Duodenal mucosa (tissue), 2 donors: ENCODE measurements around the gene PARP8.

ENCODE experiments used
- H3K27ac ChIP-seq: one replicate; pipeline ENCODE4 v1.7.0; 2013; ENCODE audit warnings: low read depth, low read length
- H3K27me3 ChIP-seq, 2 donors: one replicate each; pipeline ENCODE4 v1.7.0; 2013; ENCODE audit warnings: low read length in 2 of 2, control low read depth in 1 of 2; ENCODE audit not compliant: insufficient read depth in 2 of 2, control insufficient read depth in 1 of 2
- H3K36me3 ChIP-seq, 2 donors: one replicate each; pipeline ENCODE4 v1.7.0; 2013; ENCODE audit warnings: low read length in 2 of 2, control low read depth in 1 of 2; ENCODE audit not compliant: insufficient read depth in 2 of 2, control insufficient read depth in 1 of 2
- H3K4me1 ChIP-seq, 2 donors: one replicate each; pipeline ENCODE4 v1.7.0; 2013; ENCODE audit warnings: low read length in 2 of 2, control low read depth in 1 of 2; ENCODE audit not compliant: insufficient read depth in 2 of 2, control insufficient read depth in 1 of 2
- H3K4me3 ChIP-seq, 2 donors: one replicate each; pipeline ENCODE4 v1.7.0; 2013; ENCODE audit warnings: low read length in 2 of 2, low read depth in 1 of 2
- H3K9ac ChIP-seq, 2 donors: one replicate each; pipeline ENCODE4 v1.7.0; 2013; ENCODE audit warnings: low read length in 2 of 2, low read depth in 1 of 2
- H3K9me3 ChIP-seq, 2 donors: one replicate each; pipeline ENCODE4 v1.7.0; 2013; ENCODE audit warnings: low read length in 2 of 2, control low read depth in 1 of 2; ENCODE audit not compliant: control insufficient read depth in 1 of 2

Gene PARP8

DNA sequence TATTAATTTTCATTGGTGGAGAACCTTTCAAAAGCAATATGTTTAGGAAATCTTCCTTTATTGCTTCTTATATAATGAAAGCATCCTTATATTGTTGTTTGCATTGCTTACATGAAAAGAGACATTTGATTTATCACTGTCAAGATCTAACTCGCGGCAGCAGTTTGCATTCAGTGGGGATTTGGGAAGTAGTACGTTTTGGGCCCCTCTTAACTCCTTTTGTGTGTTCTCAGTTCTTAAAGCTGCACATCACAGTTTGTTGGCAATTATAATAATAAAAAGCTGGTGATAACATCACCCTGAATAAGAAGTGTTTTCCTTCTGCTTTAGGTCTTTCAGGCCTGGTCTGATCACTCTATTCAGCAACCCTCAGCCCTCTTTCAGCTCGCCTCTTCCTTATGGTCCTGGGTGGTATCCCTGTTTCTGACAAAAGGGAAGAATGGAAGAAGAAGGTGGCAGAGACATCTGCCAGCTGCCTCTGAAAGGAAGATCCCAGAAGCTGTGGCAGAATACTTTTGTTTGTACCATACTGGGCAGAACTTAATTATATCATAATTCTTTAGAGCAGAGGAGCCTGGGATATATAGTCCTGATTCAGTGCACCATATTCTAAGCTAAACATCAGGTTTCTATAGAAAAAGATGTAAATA is 53.7 kb downstream of the PARP8 start:
- Histone ChIP-seq H3K9ac (no peak overlapping the region), H3K4me3 (no peak overlapping the region), H3K4me1 (peaks cover 17 to 21% of the 10 kb centered on the region in 2 donors), H3K9me3 (no peaks in the 10 kb centered on the region), H3K27ac (no peak overlapping the region), H3K36me3 (no peaks in the 10 kb centered on the region), H3K27me3 (no peaks in the 10 kb centered on the region)

DNA sequence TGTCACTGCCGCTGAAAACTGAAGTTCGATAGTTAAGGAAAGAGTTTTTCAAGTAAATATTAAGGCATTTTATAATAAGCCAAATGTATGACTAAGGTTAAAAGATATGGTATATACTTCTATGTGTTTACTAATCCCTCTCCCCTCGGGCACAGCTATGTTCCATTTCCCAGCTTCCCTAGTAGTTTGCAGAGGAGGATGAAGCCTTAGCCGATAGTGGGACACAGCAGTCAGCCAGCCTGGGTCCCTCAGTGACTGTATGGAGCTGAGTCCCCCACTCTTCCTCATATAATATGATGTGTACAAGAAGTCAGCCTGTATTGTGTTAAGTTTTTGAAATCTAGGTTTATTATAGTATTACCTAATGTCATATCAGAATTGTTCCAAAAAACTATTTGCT is 55.8 kb downstream of the PARP8 start:
- H3K27ac ChIP-seq, result no peak overlapping the region
- no peak overlapping the region for H3K4me3 ChIP-seq
- no peak overlapping the region for H3K9ac ChIP-seq
- H3K9me3 ChIP-seq, result no peaks in the 10 kb centered on the region
- H3K36me3 ChIP-seq, result no peaks in the 10 kb centered on the region
- no peaks in the 10 kb centered on the region for H3K27me3 ChIP-seq
- H3K4me1 ChIP-seq, result peaks cover 13 to 19% of the 10 kb centered on the region in 2 donors

DNA sequence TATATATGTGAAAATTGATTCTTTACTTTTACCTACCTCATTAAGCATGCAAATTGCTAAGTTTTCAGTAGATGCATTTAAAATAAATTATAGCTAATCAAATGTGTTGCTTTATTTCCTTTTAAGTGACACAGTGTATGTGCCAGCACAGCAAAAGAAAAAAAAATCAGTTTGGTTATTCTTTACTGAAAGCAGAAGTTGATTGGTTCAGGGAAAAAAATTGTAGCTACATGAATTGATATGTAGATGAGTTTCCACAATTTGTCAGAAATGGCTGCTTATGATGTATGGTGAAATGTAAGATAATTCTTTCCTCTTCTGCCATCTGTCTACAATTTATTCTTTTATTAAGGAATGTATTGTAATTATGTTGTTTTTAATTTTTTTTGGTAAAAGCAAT is 57.8 kb downstream of the PARP8 start:
- Histone ChIP-seq H3K4me3 (no peak overlapping the region), H3K36me3 (no peaks in the 10 kb centered on the region), H3K9me3 (no peaks in the 10 kb centered on the region), H3K27ac (no peak overlapping the region), H3K4me1 (peaks cover 12 to 18% of the 10 kb centered on the region in 2 donors), H3K9ac (no peak overlapping the region), H3K27me3 (no peaks in the 10 kb centered on the region)

DNA sequence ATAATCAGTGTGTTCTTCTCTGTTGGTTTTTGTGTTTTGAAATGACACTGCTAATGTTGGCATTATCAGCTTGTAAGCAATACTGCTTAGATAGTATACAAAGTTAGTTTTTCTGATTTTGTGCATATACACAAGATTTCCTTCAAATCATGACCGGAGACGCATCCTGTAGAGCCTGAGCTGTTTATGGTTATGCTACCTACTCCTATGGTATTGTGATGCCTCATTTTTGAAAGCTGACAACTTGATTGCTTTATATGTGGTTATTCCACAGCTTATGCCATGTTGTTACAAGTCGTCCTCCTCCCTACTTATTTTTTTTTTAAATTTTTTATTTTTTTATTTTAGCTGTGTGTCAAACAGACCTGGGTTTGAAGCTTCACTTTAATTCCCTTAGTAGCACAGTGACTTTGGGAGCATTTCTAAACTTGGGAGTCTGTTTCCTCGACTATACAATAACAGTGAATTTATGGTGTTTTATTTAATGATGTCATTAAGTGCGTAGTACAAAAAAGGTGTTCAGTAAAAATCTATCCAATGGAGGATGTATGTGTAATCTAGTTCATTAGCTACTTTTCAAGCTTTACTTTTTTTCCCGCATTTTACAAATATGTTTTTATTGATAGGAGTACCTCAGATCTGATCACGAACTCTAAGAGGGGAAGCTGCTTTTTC is 59.5 kb downstream of the PARP8 start:
- H3K27me3 ChIP-seq, result no peaks in the 10 kb centered on the region
- no peak overlapping the region for H3K27ac ChIP-seq
- H3K36me3 ChIP-seq, result no peaks in the 10 kb centered on the region
- H3K9ac ChIP-seq, result no peak overlapping the region
- H3K4me1 ChIP-seq, result peaks cover 12 to 17% of the 10 kb centered on the region in 2 donors
- H3K4me3 ChIP-seq, result no peak overlapping the region
- no peaks in the 10 kb centered on the region for H3K9me3 ChIP-seq

GRCh38 chr5:50726475-50727148 is 60.2 kb downstream of the PARP8 start:
- Histone ChIP-seq H3K4me3 (no peak overlapping the region), H3K4me1 (peaks cover 12 to 17% of the 10 kb centered on the region in 2 donors), H3K9me3 (no peaks in the 10 kb centered on the region), H3K27me3 (no peaks in the 10 kb centered on the region), H3K27ac (no peak overlapping the region), H3K36me3 (no peaks in the 10 kb centered on the region), H3K9ac (no peak overlapping the region)

DNA sequence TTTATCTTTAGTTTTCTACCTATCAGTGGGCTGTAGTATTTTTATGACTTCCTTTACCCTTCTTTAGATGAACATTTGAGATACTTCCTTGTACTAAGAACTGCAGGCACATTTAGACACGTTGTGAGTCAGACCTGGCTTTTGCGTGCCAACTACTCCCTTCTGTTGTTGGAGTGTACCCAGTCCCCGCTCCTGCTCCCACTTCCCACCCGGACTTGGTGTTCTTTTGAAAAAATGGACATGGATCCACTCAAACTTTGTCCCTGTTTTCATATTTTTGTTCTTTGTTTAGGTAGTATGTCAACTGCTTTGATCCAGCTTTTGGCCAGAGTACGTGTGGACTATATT is 60.7 kb downstream of the PARP8 start:
- no peak overlapping the region for H3K9ac ChIP-seq
- peaks cover 12 to 17% of the 10 kb centered on the region in 2 donors for H3K4me1 ChIP-seq
- no peak overlapping the region for H3K4me3 ChIP-seq
- H3K9me3 ChIP-seq, result no peaks in the 10 kb centered on the region
- H3K27me3 ChIP-seq, result no peaks in the 10 kb centered on the region
- H3K36me3 ChIP-seq, result no peaks in the 10 kb centered on the region
- no peak overlapping the region for H3K27ac ChIP-seq

DNA sequence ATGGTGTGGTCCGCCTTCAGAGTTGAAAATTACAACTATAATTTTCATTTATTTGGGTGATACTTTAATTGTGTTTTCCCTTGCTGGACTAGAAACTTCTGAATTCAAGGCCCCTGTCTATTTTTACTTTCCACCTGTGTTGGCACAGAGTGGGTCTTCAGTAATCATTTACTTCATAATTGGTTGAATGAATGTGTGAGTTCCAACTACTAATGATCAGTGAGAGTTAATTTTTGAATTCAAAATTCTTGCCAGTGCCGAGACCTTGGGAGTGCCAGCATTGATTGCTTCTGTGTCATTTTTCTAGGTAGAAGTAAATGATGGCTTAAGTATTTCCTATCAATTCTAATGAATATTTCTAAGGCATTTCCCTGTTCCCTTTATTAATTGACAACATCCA is 61.4 kb downstream of the PARP8 start:
- no peaks in the 10 kb centered on the region for H3K9me3 ChIP-seq
- no peaks in the 10 kb centered on the region for H3K27me3 ChIP-seq
- no peak overlapping the region for H3K9ac ChIP-seq
- no peaks in the 10 kb centered on the region for H3K36me3 ChIP-seq
- H3K4me3 ChIP-seq, result no peak overlapping the region
- H3K27ac ChIP-seq, result no peak overlapping the region
- peaks cover 12 to 17% of the 10 kb centered on the region in 2 donors for H3K4me1 ChIP-seq

DNA sequence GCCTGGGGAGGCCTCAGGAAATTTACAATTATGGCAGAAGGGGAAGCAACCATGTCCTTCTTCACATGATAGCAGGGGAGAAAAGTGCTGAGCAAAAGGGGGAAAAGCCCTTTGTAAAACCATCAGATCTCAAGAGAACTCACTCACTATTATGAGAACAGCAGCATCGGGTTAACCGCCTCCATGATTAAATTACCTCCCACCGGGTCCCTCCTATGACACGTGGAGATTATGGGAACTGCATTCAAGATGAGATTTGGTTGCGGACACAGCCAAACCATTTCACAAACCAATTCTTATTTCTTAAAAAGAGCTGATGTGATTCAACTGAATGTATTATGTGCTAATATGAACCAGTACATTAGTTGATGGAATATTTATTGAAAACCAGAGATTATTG is 63.9 kb downstream of the PARP8 start:
- no peaks in the 10 kb centered on the region for H3K27me3 ChIP-seq
- peaks cover 12 to 17% of the 10 kb centered on the region in 2 donors for H3K4me1 ChIP-seq
- no peak overlapping the region for H3K9ac ChIP-seq
- no peaks in the 10 kb centered on the region for H3K36me3 ChIP-seq
- no peaks in the 10 kb centered on the region for H3K9me3 ChIP-seq
- H3K27ac ChIP-seq, result no peak overlapping the region
- H3K4me3 ChIP-seq, result no peak overlapping the region

GRCh38 chr5:50730841-50731240 is 64.4 kb downstream of the PARP8 start:
- Histone ChIP-seq H3K36me3 (no peaks in the 10 kb centered on the region), H3K27me3 (no peaks in the 10 kb centered on the region), H3K4me3 (no peak overlapping the region), H3K9me3 (no peaks in the 10 kb centered on the region), H3K9ac (no peak overlapping the region), H3K4me1 (peaks cover 12 to 17% of the 10 kb centered on the region in 2 donors), H3K27ac (no peak overlapping the region)

DNA sequence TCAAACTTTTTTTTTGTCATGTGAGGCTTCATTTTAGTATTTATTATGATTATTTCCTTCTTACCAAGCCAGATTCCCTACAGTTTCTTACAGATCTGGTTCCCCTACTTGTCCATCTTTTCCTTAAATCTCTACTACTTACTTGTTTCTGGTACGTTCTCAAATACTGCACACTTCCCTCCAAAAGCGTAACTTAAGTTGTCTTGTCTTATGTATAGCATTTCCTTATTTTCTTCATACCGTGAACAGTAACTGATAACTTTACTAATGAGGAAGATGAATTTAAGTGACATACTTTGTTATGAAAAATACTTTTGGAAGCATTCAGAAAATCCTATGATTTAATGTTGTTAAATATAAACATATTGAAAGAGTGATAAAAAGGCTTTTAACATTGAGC is 67.3 kb downstream of the PARP8 start:
- Histone ChIP-seq H3K27ac (no peak overlapping the region), H3K9me3 (no peaks in the 10 kb centered on the region), H3K4me1 (peaks cover 0 to 5% of the 10 kb centered on the region in 2 donors), H3K27me3 (no peaks in the 10 kb centered on the region), H3K9ac (no peak overlapping the region), H3K4me3 (no peak overlapping the region), H3K36me3 (no peaks in the 10 kb centered on the region)
